Neural cell (in vitro differentiated cells): ENCODE results near the gene DTYMK. TPM values are rescaled to one million over a fixed set of nuclear protein-coding genes. Genes with fewer than 3 reads are reported as not detected.

Experiments used
- H2AFZ ChIP-seq: fragments of 200-600, 300-800 bp; sonication (generic), shearing (Covaris generic); 2 replicates; pipeline ENCODE4 v1.6.0; 2014; ENCODE audit warnings: low read depth, mild to moderate bottlenecking, antibody characterized with exemption, low read length, moderate library complexity
- H3F3A ChIP-seq: fragments of 200-600 bp; shearing (Covaris generic); 2 replicates; pipeline ENCODE4 v1.6.1; 2016; ENCODE audit warnings: mild to moderate bottlenecking, moderate library complexity, mixed read lengths, antibody characterized with exemption, low read length; ENCODE audit not compliant: insufficient read depth, poor library complexity, severe bottlenecking
- H3K27ac ChIP-seq: fragments of 200-600, 300-800 bp; sonication (generic), shearing (Covaris generic); 2 replicates; pipeline ENCODE4 v1.5.1; 2014; ENCODE audit warnings: mild to moderate bottlenecking, low read length, moderate library complexity
- H3K27me3 ChIP-seq: fragments of 300-800, 200-600 bp; sonication (generic), shearing (Covaris generic); 2 replicates; pipeline ENCODE4 v1.6.0; 2014; ENCODE audit warnings: mild to moderate bottlenecking, low read depth, low read length, moderate library complexity; ENCODE audit not compliant: insufficient read depth
- H3K36me3 ChIP-seq: fragments of 300-800, 200-600 bp; sonication (generic), shearing (Covaris generic); 2 replicates; pipeline ENCODE4 v1.5.1; 2014; ENCODE audit warnings: mild to moderate bottlenecking, antibody characterized with exemption, low read length, moderate library complexity; ENCODE audit not compliant: insufficient read depth
- H3K4me2 ChIP-seq: fragments of 300-800, 200-600 bp; sonication (generic), shearing (Covaris generic); 2 replicates; pipeline ENCODE4 v1.6.0; 2014; ENCODE audit warnings: mild to moderate bottlenecking, low read length
- H3K4me3 ChIP-seq: fragments of 300-800, 200-600 bp; sonication (generic), shearing (Covaris generic); 2 replicates; pipeline ENCODE4 v1.5.1; 2014; ENCODE audit warnings: mild to moderate bottlenecking, low read length, moderate library complexity
- H3K79me2 ChIP-seq: fragments of 200-600 bp; shearing (Covaris generic); replicated peaks from 2 replicates; pipeline ENCODE4 v1.6.0; 2014; ENCODE audit warnings: mild to moderate bottlenecking, low read length, moderate library complexity; ENCODE audit not compliant: insufficient read depth
- H3K9ac ChIP-seq: fragments of 300-800, 200-600 bp; sonication (generic), shearing (Covaris generic); 2 replicates; pipeline ENCODE4 v1.6.1; 2016; ENCODE audit warnings: mild to moderate bottlenecking, low read length, mixed read lengths
- H3K9me2 ChIP-seq: fragments of 200-600 bp; shearing (Covaris generic); 2 replicates; pipeline ENCODE4 v1.6.1; 2016; ENCODE audit warnings: mild to moderate bottlenecking, low read length, mixed read lengths; ENCODE audit not compliant: insufficient read depth
- H3K9me3 ChIP-seq: fragments of 200-600, 300-800 bp; sonication (generic), shearing (Covaris generic); 2 replicates; pipeline ENCODE4 v1.6.1; 2016; ENCODE audit warnings: mild to moderate bottlenecking, mixed run types, low read length, moderate library complexity, mixed read lengths
- H4K20me1 ChIP-seq: fragments of 200-600 bp; shearing (Covaris generic); 2 replicates; pipeline ENCODE4 v1.6.1; 2016; ENCODE audit warnings: mild to moderate bottlenecking, mixed run types; ENCODE audit not compliant: insufficient read depth
- CTCF ChIP-seq: fragments of 450-650 bp; IDR thresholded peaks from 2 replicates; pipeline ENCODE4 v1.5.1; 2014; ENCODE audit warnings: antibody characterized with exemption, mild to moderate bottlenecking, moderate library complexity; ENCODE audit not compliant: poor library complexity, severe bottlenecking
- EP300 ChIP-seq: fragments of 450-650 bp; conservative IDR thresholded peaks from 2 replicates; pipeline ENCODE4 v1.6.1; 2014; ENCODE audit warnings: antibody characterized with exemption, mild to moderate bottlenecking, moderate library complexity; ENCODE audit not compliant: poor library complexity, severe bottlenecking
- EZH2 ChIP-seq: fragments of 200-600, 300-800 bp; shearing (Covaris generic), sonication (generic); IDR thresholded peaks from 2 replicates; pipeline ENCODE4 v1.6.1; 2014; ENCODE audit warnings: antibody characterized with exemption, low read length, borderline replicate concordance, mild to moderate bottlenecking; ENCODE audit not compliant: insufficient read depth, poor library complexity, severe bottlenecking
- MXI1 ChIP-seq: fragments of 450-650 bp; conservative IDR thresholded peaks from 2 replicates; pipeline ENCODE4 v1.6.1; 2014; ENCODE audit warnings: antibody characterized with exemption, mild to moderate bottlenecking; ENCODE audit not compliant: poor library complexity, severe bottlenecking
- POLR2AphosphoS5 ChIP-seq: IDR thresholded peaks from 2 replicates; pipeline ENCODE4 v1.6.1; 2012
- RAD21 ChIP-seq: fragments of 450-650 bp; conservative IDR thresholded peaks from 2 replicates; pipeline ENCODE4 v1.6.1; 2014; ENCODE audit warnings: antibody characterized with exemption, mild to moderate bottlenecking, moderate library complexity
- REST ChIP-seq: IDR thresholded peaks from 2 replicates; pipeline ENCODE4 v1.6.1; 2012; ENCODE audit warnings: borderline replicate concordance
- SMC3 ChIP-seq: fragments of 450-650 bp; conservative IDR thresholded peaks from 2 replicates; pipeline ENCODE4 v1.6.1; 2014; ENCODE audit warnings: antibody characterized with exemption, mild to moderate bottlenecking, moderate library complexity; ENCODE audit not compliant: poor library complexity
- TAF1 ChIP-seq: IDR thresholded peaks from 2 replicates; pipeline ENCODE4 v1.6.1; 2012; ENCODE audit warnings: low read depth
- polyA plus RNA-seq: library from polyadenylated mRNA; depleted of rRNA; stranded (reverse); fragments of >200 nt; gene quantifications from 2 replicates; pipeline ENCODE4 v1.2.3, GENCODE V29; 2014

Gene DTYMK
- polyA plus RNA-seq, 1 donor from 2014 or later, result 33.5 TPM

GRCh38 chr2:241690202-241690717, 3.6 kb upstream of the DTYMK start:
- Histone ChIP-seq H3K4me2 (no peak overlapping the region), H3K79me2 (peaks cover 12% of the 10 kb centered on the region), H3K9me3 (no peaks in the 10 kb centered on the region), H3F3A (no peaks in the 10 kb centered on the region), H4K20me1 (no peaks in the 10 kb centered on the region), H3K27me3 (no peaks in the 10 kb centered on the region), H3K9ac (no peak overlapping the region), H3K9me2 (no peaks in the 10 kb centered on the region), H3K4me3 (no peak overlapping the region), H3K36me3 (no peaks in the 10 kb centered on the region), H2AFZ (no peak overlapping the region), H3K27ac (no peak overlapping the region)
- no peak for TF ChIP-seq RAD21
- TF ChIP-seq POLR2AphosphoS5, result no peak
- no peak for TF ChIP-seq CTCF
- TF ChIP-seq REST, result no peak
- no peak for TF ChIP-seq MXI1
- TF ChIP-seq EP300, result no peak
- TF ChIP-seq EZH2, result no peak
- TF ChIP-seq SMC3, result no peak
- no peak for TF ChIP-seq TAF1

GRCh38 chr2:241689306-241689705, 2.7 kb upstream of the DTYMK start:
- H3K4me2 ChIP-seq, result no peak overlapping the region
- H2AFZ ChIP-seq, result no peak overlapping the region
- no peaks in the 10 kb centered on the region for H3K9me2 ChIP-seq
- no peaks in the 10 kb centered on the region for H3F3A ChIP-seq
- H3K9ac ChIP-seq, result no peak overlapping the region
- TF ChIP-seq REST (no peak), RAD21 (no peak), EP300 (no peak), CTCF (no peak), MXI1 (no peak), POLR2AphosphoS5 (no peak), EZH2 (no peak)
- no peaks in the 10 kb centered on the region for H3K27me3 ChIP-seq
- peaks cover 16% of the 10 kb centered on the region for H3K79me2 ChIP-seq
- H3K4me3 ChIP-seq, result no peak overlapping the region
- H3K27ac ChIP-seq, result no peak overlapping the region
- H4K20me1 ChIP-seq, result no peaks in the 10 kb centered on the region
- no peaks in the 10 kb centered on the region for H3K9me3 ChIP-seq
- no peaks in the 10 kb centered on the region for H3K36me3 ChIP-seq
